ENCODE data around the gene KIDINS220. TPM values are rescaled to one million over a fixed set of nuclear protein-coding genes. Genes with fewer than 3 reads are reported as not detected.

KIDINS220 gene
- total RNA-seq, 1 donor from 2014 or later = 47.8 TPM

- TF ChIP-seq, protein P1, sequence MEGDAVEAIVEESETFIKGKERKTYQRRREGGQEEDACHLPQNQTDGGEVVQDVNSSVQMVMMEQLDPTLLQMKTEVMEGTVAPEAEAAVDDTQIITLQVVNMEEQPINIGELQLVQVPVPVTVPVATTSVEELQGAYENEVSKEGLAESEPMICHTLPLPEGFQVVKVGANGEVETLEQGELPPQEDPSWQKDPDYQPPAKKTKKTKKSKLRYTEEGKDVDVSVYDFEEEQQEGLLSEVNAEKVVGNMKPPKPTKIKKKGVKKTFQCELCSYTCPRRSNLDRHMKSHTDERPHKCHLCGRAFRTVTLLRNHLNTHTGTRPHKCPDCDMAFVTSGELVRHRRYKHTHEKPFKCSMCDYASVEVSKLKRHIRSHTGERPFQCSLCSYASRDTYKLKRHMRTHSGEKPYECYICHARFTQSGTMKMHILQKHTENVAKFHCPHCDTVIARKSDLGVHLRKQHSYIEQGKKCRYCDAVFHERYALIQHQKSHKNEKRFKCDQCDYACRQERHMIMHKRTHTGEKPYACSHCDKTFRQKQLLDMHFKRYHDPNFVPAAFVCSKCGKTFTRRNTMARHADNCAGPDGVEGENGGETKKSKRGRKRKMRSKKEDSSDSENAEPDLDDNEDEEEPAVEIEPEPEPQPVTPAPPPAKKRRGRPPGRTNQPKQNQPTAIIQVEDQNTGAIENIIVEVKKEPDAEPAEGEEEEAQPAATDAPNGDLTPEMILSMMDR (IDR thresholded peaks at IDR 0.05; ENCODE audit: insufficient read depth, low read depth, low read length) = no peak
- no peak for TF ChIP-seq EZH2 (IDR thresholded peaks at IDR 0.05; ENCODE audit: insufficient read depth, low read length)
- no peak overlapping the region for H3K27ac ChIP-seq (ENCODE audit: low read depth, low read length)
- H3K27me3 Mint-ChIP-seq (ENCODE audit: low read depth, unreplicated experiment) = no peaks in the 10 kb centered on the region
- H3K4me1 Mint-ChIP-seq (ENCODE audit: low read depth, unreplicated experiment) = peaks cover 17% of the 10 kb centered on the region
- H3K4me3 ChIP-seq (ENCODE audit: insufficient read depth, low read depth, low read length) = no peak overlapping the region
- no peak for FAIRE-seq
- H2AFZ ChIP-seq (ENCODE audit: low read depth, low read length) = no peak overlapping the region
- no peaks in the 10 kb centered on the region for H3K79me2 ChIP-seq (ENCODE audit: insufficient read depth, low read length)
- H3K4me1 ChIP-seq (ENCODE audit: insufficient read depth, low read length) = peaks cover 4% of the 10 kb centered on the region
- H3K36me3 ChIP-seq (ENCODE audit: insufficient read depth, low read length) = no peaks in the 10 kb centered on the region
- H3K36me3 Mint-ChIP-seq (ENCODE audit: low read depth, unreplicated experiment) = peaks cover 6% of the 10 kb centered on the region
- H3K27me3 ChIP-seq (ENCODE audit: insufficient read depth, low read length) = no peaks in the 10 kb centered on the region
- no peak overlapping the region for H3K27ac Mint-ChIP-seq (ENCODE audit: unreplicated experiment)
- DNase-seq (ENCODE audit: low read depth) = no peak
- H4K20me1 ChIP-seq (ENCODE audit: insufficient read depth, low read length) = no peaks in the 10 kb centered on the region
- peaks cover 1% of the 10 kb centered on the region for H3K9me3 Mint-ChIP-seq (ENCODE audit: unreplicated experiment)
- no peak overlapping the region for H3K9ac ChIP-seq (ENCODE audit: low read length)
- no peak overlapping the region for H3K4me3 Mint-ChIP-seq (ENCODE audit: unreplicated experiment)
- H3K4me2 ChIP-seq (ENCODE audit: low read length) = no peak overlapping the region
- H3K9me3 ChIP-seq (ENCODE audit: insufficient read depth, low read depth, low read length) = no peaks in the 10 kb centered on the region
Observed at GRCh38 chr2:8850845-8851487, 13.6 kb upstream of the KIDINS220 start.

DNA sequence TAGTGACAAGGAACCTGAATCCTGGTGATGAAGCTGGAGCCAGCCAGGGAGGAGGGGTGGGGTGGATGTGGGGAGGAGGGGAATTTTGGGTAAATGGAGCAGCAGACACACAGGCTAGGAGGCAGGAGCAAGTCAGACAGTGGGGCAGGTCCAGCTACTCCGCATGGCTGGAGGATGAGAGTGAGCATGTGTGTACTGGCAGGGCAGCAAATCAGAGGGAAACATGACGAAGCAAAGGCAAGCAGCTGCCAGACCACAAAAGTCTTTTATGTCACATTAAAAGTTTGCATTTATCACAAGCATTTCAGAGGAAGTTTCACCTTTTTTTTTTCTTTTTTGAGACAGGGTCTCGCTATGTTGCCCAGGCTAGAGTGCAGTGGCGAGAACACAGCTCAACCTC is 11.9 kb upstream of the KIDINS220 start:
- Histone ChIP-seq H3K27ac (ENCODE audit: low read depth, low read length) (no peak overlapping the region), H3K4me1 (ENCODE audit: insufficient read depth, low read length) (peaks cover 4% of the 10 kb centered on the region), H3K4me3 (ENCODE audit: insufficient read depth, low read depth, low read length) (no peak overlapping the region), H3K27me3 (ENCODE audit: insufficient read depth, low read length) (no peaks in the 10 kb centered on the region), H3K4me2 (ENCODE audit: low read length) (no peak overlapping the region), H3K79me2 (ENCODE audit: insufficient read depth, low read length) (no peaks in the 10 kb centered on the region), H2AFZ (ENCODE audit: low read depth, low read length) (no peak overlapping the region), H3K9me3 (ENCODE audit: insufficient read depth, low read depth, low read length) (no peaks in the 10 kb centered on the region), H3K9ac (ENCODE audit: low read length) (no peak overlapping the region), H4K20me1 (ENCODE audit: insufficient read depth, low read length) (no peaks in the 10 kb centered on the region), H3K36me3 (ENCODE audit: insufficient read depth, low read length) (no peaks in the 10 kb centered on the region)
- H3K4me1 Mint-ChIP-seq (ENCODE audit: low read depth, unreplicated experiment) = peaks cover 17% of the 10 kb centered on the region
- no peak overlapping the region for H3K4me3 Mint-ChIP-seq (ENCODE audit: unreplicated experiment)
- H3K27me3 Mint-ChIP-seq (ENCODE audit: low read depth, unreplicated experiment) = no peaks in the 10 kb centered on the region
- DNase-seq (ENCODE audit: low read depth) = peak; percentile 80
- no peak for TF ChIP-seq EZH2 (IDR thresholded peaks at IDR 0.05; ENCODE audit: insufficient read depth, low read length)
- TF ChIP-seq, protein P1 (IDR thresholded peaks at IDR 0.05; ENCODE audit: insufficient read depth, low read depth, low read length) = no peak
- H3K36me3 Mint-ChIP-seq (ENCODE audit: low read depth, unreplicated experiment) = peaks cover 3% of the 10 kb centered on the region
- H3K9me3 Mint-ChIP-seq (ENCODE audit: unreplicated experiment) = peaks cover 1% of the 10 kb centered on the region
- no peak overlapping the region for H3K27ac Mint-ChIP-seq (ENCODE audit: unreplicated experiment)
- FAIRE-seq = no peak

DNA sequence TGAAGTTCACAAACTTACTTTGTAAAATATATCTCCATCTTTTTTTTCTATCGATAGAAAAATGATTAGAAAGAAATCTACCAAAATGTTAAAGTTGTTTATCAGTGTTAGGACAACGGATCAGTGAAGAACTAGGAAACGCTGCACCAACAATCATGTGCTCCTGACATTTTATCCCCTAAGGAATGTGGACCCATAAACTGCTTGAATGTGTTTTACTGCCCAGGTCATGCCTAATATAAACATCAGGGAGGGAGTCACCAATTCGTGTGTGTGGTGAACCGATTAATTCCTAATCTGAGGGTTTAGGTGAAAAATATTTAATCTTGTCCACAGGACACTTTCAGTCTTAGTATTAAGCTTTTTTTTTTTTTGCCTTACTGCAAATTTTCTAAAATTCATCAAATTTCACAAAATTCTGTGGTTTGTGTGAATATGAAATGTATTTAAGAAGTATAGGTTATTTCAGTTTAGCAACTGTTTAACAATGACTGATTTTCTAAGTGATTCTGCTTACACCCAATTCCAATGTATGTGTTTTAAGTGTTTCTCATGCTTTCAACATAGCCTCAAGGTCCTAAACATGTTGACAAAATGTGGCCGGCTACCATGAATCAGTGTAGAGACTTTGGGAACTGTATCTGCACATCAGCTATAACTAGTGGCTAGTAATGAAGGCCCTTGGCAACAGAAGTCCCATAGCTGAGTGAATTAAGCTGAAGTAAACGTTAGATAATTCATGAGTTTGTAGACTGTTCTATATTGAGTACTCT is 11.1 kb upstream of the KIDINS220 start:
- Histone ChIP-seq H3K4me3 (ENCODE audit: insufficient read depth, low read depth, low read length) (no peak overlapping the region), H3K36me3 (ENCODE audit: insufficient read depth, low read length) (no peaks in the 10 kb centered on the region), H3K4me2 (ENCODE audit: low read length) (no peak overlapping the region), H3K4me1 (ENCODE audit: insufficient read depth, low read length) (peaks cover 4% of the 10 kb centered on the region), H3K79me2 (ENCODE audit: insufficient read depth, low read length) (no peaks in the 10 kb centered on the region), H4K20me1 (ENCODE audit: insufficient read depth, low read length) (no peaks in the 10 kb centered on the region), H3K27me3 (ENCODE audit: insufficient read depth, low read length) (no peaks in the 10 kb centered on the region), H3K27ac (ENCODE audit: low read depth, low read length) (no peak overlapping the region), H3K9ac (ENCODE audit: low read length) (no peak overlapping the region), H2AFZ (ENCODE audit: low read depth, low read length) (no peak overlapping the region), H3K9me3 (ENCODE audit: insufficient read depth, low read depth, low read length) (no peaks in the 10 kb centered on the region)
- Mint-ChIP-seq H3K36me3 (ENCODE audit: low read depth, unreplicated experiment) (peaks cover 3% of the 10 kb centered on the region), H3K27ac (ENCODE audit: unreplicated experiment) (no peak overlapping the region), H3K9me3 (ENCODE audit: unreplicated experiment) (peaks cover 1% of the 10 kb centered on the region), H3K4me1 (ENCODE audit: low read depth, unreplicated experiment) (peaks cover 17% of the 10 kb centered on the region), H3K4me3 (ENCODE audit: unreplicated experiment) (no peak overlapping the region), H3K27me3 (ENCODE audit: low read depth, unreplicated experiment) (no peaks in the 10 kb centered on the region)
- DNase-seq (ENCODE audit: low read depth) (no peak), FAIRE-seq (no peak)
- TF ChIP-seq, protein P1 (IDR thresholded peaks at IDR 0.05; ENCODE audit: insufficient read depth, low read depth, low read length) = no peak
